Large intestine (tissue), 3 donors: ENCODE results near the gene TBC1D22B. TPM values are rescaled to one million over a fixed set of nuclear protein-coding genes. Genes with fewer than 3 reads are reported as not detected.
A peak's percentile ranks its signal among the peaks of the same experiment; 100 is the strongest.

ENCODE experiments used
- DNase-seq, 2 donors: peaks; one replicate each; pipeline versions ENCODE4 v3.0.0 to v3.0.0-alpha.2; 2013
- H3K27ac ChIP-seq: one replicate; pipeline ENCODE4 v1.5.1; 2013; ENCODE audit warnings: low read length
- H3K27me3 ChIP-seq: 2 replicates; pipeline ENCODE4 v1.6.1; 2013; ENCODE audit warnings: low read length; ENCODE audit not compliant: control insufficient read depth, insufficient read depth
- H3K36me3 ChIP-seq: 2 replicates; pipeline ENCODE4 v1.6.1; 2013; ENCODE audit warnings: low read length; ENCODE audit not compliant: control insufficient read depth, insufficient read depth
- H3K4me1 ChIP-seq: one replicate; pipeline ENCODE4 v1.6.1; 2013; ENCODE audit warnings: low read length; ENCODE audit not compliant: control insufficient read depth, insufficient read depth
- H3K4me3 ChIP-seq: one replicate; pipeline ENCODE4 v1.5.1; 2013; ENCODE audit warnings: low read length
- H3K9me3 ChIP-seq: one replicate; pipeline ENCODE4 v1.6.1; 2013; ENCODE audit warnings: mild to moderate bottlenecking, low read depth, low read length, moderate library complexity; ENCODE audit not compliant: control insufficient read depth
- WGBS: methylation state at CpG from one replicate; pipeline ENCODE4 v1.1.5; 2013; ENCODE audit warnings: low lambda C conversion rate; ENCODE audit not compliant: insufficient coverage; 5-methylcytosine and 5-hydroxymethylcytosine counted together
- polyA plus RNA-seq: library from polyadenylated mRNA; unstranded; fragments of 120-200 nt; gene quantifications from one replicate; pipeline ENCODE4 v1.2.1, GENCODE V29; 2013

Gene TBC1D22B
- polyA plus RNA-seq, 1 donor, result 7.0 TPM

- no CpG with 5 or more reads among the region's 2 CpGs for WGBS
- DNase-seq, result no peak
- no peak overlapping the region for H3K27ac ChIP-seq
- H3K9me3 ChIP-seq, result no peaks in the 10 kb centered on the region
- H3K27me3 ChIP-seq, result no peaks in the 10 kb centered on the region
- H3K4me1 ChIP-seq, result no peaks in the 10 kb centered on the region
- H3K4me3 ChIP-seq, result no peak overlapping the region
- H3K36me3 ChIP-seq, result peaks cover 32% of the 10 kb centered on the region
Observed at GRCh38 chr6:37311741-37312473, 54.3 kb downstream of the TBC1D22B start.

- no peaks in the 10 kb centered on the region for H3K9me3 ChIP-seq
- WGBS, result 100% methylated on average over 1 of the region's 13 CpGs
- H3K36me3 ChIP-seq, result peaks cover 47% of the 10 kb centered on the region
- no peak for DNase-seq
- H3K27me3 ChIP-seq, result no peaks in the 10 kb centered on the region
- no peak overlapping the region for H3K27ac ChIP-seq
- no peak overlapping the region for H3K4me3 ChIP-seq
- no peaks in the 10 kb centered on the region for H3K4me1 ChIP-seq
Observed at GRCh38 chr6:37313723-37314486, 56.3 kb downstream of the TBC1D22B start.

GRCh38 chr6:37314487-37315156 is 57.0 kb downstream of the TBC1D22B start:
- peaks cover 49% of the 10 kb centered on the region for H3K36me3 ChIP-seq
- WGBS, result 0% methylated on average over 2 of the region's 6 CpGs

GRCh38 chr6:37315157-37315515 is 57.6 kb downstream of the TBC1D22B start:
- WGBS, result 100% methylated on average over 1 of the region's 7 CpGs
- H3K9me3 ChIP-seq, result no peaks in the 10 kb centered on the region
- no peaks in the 10 kb centered on the region for H3K27me3 ChIP-seq
- H3K4me1 ChIP-seq, result no peaks in the 10 kb centered on the region
- DNase-seq, result no peak
- peaks cover 54% of the 10 kb centered on the region for H3K36me3 ChIP-seq
- no peak overlapping the region for H3K4me3 ChIP-seq
- H3K27ac ChIP-seq, result no peak overlapping the region

More at GRCh38 chr6:37314487-37315156, 57.0 kb downstream of the TBC1D22B start:
- Histone ChIP-seq H3K4me1 (no peaks in the 10 kb centered on the region), H3K27me3 (no peaks in the 10 kb centered on the region), H3K9me3 (no peaks in the 10 kb centered on the region), H3K4me3 (no peak overlapping the region), H3K27ac (no peak overlapping the region)
- peak; percentile 71 to 81 for DNase-seq

GRCh38 chr6:37316071-37316470 is 58.5 kb downstream of the TBC1D22B start:
- no peaks in the 10 kb centered on the region for H3K4me1 ChIP-seq
- peaks cover 58% of the 10 kb centered on the region for H3K36me3 ChIP-seq
- no peak for DNase-seq
- H3K27me3 ChIP-seq, result no peaks in the 10 kb centered on the region
- H3K27ac ChIP-seq, result no peak overlapping the region
- WGBS, result 100% methylated on average over 1 of the region's 7 CpGs
- no peak overlapping the region for H3K4me3 ChIP-seq
- H3K9me3 ChIP-seq, result no peaks in the 10 kb centered on the region

- Histone ChIP-seq H3K4me1 (no peaks in the 10 kb centered on the region), H3K9me3 (no peaks in the 10 kb centered on the region), H3K27me3 (no peaks in the 10 kb centered on the region), H3K4me3 (no peak overlapping the region), H3K27ac (no peak overlapping the region), H3K36me3 (peaks cover 63% of the 10 kb centered on the region)
- 91% methylated on average over 1 of the region's 5 CpGs for WGBS
- no peak for DNase-seq
Observed at GRCh38 chr6:37317312-37318038, 59.9 kb downstream of the TBC1D22B start.

- no peak overlapping the region for H3K27ac ChIP-seq
- no peaks in the 10 kb centered on the region for H3K27me3 ChIP-seq
- H3K36me3 ChIP-seq, result peaks cover 52% of the 10 kb centered on the region
- H3K4me3 ChIP-seq, result no peak overlapping the region
- no peak for DNase-seq
- no CpG with 5 or more reads among the region's 3 CpGs for WGBS
- no peaks in the 10 kb centered on the region for H3K9me3 ChIP-seq
- H3K4me1 ChIP-seq, result peaks cover 2% of the 10 kb centered on the region
Observed at GRCh38 chr6:37319156-37319555, 61.6 kb downstream of the TBC1D22B start.

GRCh38 chr6:37319856-37320480 is 62.4 kb downstream of the TBC1D22B start:
- DNase-seq, result no peak
- H3K4me1 ChIP-seq, result peaks cover 9% of the 10 kb centered on the region
- H3K27ac ChIP-seq, result no peak overlapping the region
- WGBS, result 100% methylated on average over 1 of the region's 4 CpGs
- H3K36me3 ChIP-seq, result peaks cover 51% of the 10 kb centered on the region
- H3K9me3 ChIP-seq, result no peaks in the 10 kb centered on the region
- H3K27me3 ChIP-seq, result no peaks in the 10 kb centered on the region
- H3K4me3 ChIP-seq, result no peak overlapping the region

- 100% methylated on average over 1 of the region's 8 CpGs for WGBS
- no peaks in the 10 kb centered on the region for H3K9me3 ChIP-seq
- peaks cover 46% of the 10 kb centered on the region for H3K36me3 ChIP-seq
- peaks cover 12% of the 10 kb centered on the region for H3K4me1 ChIP-seq
- H3K27ac ChIP-seq, result no peak overlapping the region
- no peaks in the 10 kb centered on the region for H3K27me3 ChIP-seq
- DNase-seq, result no peak
- H3K4me3 ChIP-seq, result no peak overlapping the region
Observed at GRCh38 chr6:37320646-37321045, 63.1 kb downstream of the TBC1D22B start.

GRCh38 chr6:37321101-37321500 is 63.5 kb downstream of the TBC1D22B start:
- no peak for DNase-seq
- Histone ChIP-seq H3K36me3 (peaks cover 41% of the 10 kb centered on the region), H3K27ac (no peak overlapping the region), H3K9me3 (no peaks in the 10 kb centered on the region), H3K27me3 (no peaks in the 10 kb centered on the region), H3K4me3 (no peak overlapping the region), H3K4me1 (peaks cover 12% of the 10 kb centered on the region)
